ENCODE results near the gene OR13D1.
A peak's percentile ranks its signal among the peaks of the same experiment; 100 is the strongest.
"Not testable (repeated sequence)": the region's sequence is repeated elsewhere in the genome, so short reads cannot be mapped to it uniquely, and the experiment has no call there.

OR13D1 gene, protein sequence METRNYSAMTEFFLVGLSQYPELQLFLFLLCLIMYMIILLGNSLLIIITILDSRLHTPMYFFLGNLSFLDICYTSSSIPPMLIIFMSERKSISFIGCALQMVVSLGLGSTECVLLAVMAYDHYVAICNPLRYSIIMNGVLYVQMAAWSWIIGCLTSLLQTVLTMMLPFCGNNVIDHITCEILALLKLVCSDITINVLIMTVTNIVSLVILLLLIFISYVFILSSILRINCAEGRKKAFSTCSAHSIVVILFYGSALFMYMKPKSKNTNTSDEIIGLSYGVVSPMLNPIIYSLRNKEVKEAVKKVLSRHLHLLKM

GRCh38 chr9:104694218-104694617 is at the start of gene OR13D1:
Gene OR13D1 (plus strand): TSS chr9:104694518. CDS start chr9:104694518, 0 bp downstream.
- DNase-seq (ENCODE audit: low spot score): no peak

- DNase-seq (ENCODE audit: low spot score): no peak
These were observed 35.7 kb upstream of the OR13D1 start for GRCh38 chr9:104658496-104659195.

GRCh38 chr9:104675611-104676010 is 18.7 kb upstream of the OR13D1 start:
- DNase-seq (ENCODE audit: low spot score): no peak

GRCh38 chr9:104682642-104683041 is 11.7 kb upstream of the OR13D1 start:
- DNase-seq (ENCODE audit: low spot score): peak; percentile 15

GRCh38 chr9:104686081-104686480 is 8.2 kb upstream of the OR13D1 start:
- DNase-seq (ENCODE audit: low spot score): no peak

DNA sequence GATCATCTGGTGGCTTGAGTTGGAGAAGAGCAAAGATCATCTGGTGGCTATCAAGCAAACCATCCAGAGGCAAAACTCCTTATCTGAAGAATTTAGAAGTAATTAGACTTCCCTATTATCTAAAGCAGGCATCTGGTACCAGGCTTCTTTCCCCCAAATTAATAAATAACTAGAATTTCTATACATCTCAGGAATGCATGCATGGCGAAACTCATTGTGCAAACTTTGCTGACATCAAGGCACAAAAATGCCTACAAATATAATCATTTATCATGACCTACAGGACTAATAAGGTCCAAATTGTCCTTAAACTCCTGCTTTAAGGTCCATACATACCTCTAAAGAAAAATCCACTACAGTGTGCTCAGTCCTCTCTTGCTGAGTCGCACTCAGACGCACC is 6.0 kb downstream of the OR13D1 start:
- DNase-seq (ENCODE audit: low spot score): no peak

- not testable (repeated sequence) for DNase-seq (ENCODE audit: low spot score)
These were observed 14.4 kb downstream of the OR13D1 start for GRCh38 chr9:104708737-104709136.

DNA sequence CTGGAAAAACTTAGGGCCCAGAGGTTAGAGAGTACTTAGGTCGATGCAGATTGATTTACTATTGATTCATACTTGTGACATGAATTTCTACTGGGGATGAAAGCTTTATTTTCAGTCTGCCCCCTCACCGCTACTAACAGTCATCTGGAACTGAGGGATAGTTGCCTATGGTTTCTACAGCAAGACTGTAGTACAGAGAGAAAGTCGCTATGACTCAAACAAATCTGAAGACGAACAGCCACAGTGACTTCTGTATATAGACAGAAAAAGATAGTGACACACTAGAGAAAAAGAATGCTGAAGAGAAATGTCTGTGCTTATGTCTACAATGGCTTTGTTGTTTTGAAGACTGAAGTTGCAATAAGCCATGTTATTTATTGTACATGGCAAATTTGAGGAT is 17.3 kb downstream of the OR13D1 start:
- DNase-seq (ENCODE audit: low spot score): no peak

DNA sequence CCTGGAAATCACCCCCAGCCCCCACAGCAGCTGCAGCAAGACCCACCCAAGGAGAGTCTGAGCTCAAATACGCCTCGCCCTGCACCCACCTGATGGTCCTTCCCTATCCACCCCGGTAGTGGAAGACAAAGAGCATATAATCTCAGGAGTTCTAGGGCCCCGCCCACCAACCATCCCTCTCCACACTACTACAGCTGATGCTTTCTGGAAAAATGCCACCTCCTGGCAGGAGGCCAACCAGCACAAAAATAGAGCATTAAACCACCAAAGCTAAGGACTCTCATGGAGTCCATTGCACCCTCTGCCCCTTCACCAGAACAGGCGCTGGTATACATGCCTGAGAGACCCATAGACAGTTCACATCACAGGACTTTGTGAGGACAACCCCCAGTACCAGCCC is 30.7 kb downstream of the OR13D1 start:
- no peak for DNase-seq (ENCODE audit: low spot score)

DNA sequence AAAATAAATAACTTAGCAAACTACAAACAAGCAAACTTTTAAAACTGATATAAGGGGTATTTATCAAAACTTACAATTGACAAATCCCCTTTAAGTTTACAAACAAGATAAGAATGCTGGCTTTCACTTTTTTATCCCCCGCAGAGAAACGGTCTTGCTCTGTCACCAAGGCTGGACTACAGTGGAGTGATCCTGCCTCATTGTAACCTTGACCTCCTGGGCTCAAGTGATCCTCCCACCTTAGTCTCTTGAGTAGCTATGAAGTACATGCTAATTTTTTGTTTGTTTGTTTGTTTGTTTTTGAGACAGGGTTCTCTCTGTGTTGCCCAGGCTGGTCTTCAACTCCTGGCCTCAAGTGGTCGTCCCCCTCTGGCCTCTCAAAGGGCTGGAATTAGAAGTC is 44.1 kb downstream of the OR13D1 start:
- no peak for DNase-seq (ENCODE audit: low spot score)

GRCh38 chr9:104740621-104741020 is 46.3 kb downstream of the OR13D1 start:
- DNase-seq (ENCODE audit: low spot score): no peak

DNA sequence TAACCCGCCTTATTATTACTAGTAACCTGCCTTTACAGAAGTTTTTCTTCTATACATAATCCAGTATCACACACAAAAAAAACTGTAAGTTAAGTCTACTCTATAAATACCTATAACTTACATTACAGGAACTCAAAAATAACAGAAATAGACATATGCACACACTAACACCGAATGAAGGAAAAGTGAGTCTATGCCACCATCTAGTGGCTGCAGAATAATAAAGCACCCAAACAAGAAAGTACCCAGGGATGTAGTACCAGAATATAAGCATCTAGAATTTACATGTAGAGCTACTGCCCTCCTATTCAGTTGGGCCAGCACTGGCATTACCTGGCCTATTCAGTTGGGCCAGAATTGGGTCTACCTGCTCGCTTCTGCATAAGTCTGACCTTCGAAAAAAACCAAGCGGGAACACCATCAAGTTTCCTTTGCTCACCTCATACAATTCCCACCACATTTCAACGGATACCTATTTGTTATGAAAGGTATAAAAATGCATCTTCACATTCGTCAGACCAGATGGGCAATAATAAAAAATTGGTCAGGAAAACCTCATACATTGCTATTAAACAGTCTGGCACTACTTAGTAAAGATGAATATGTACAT is 49.2 kb downstream of the OR13D1 start:
- peak; percentile 45 for DNase-seq (ENCODE audit: low spot score)
